Measurements from ENCODE around the gene GPC6.

GRCh38 chr13:93689333-93689732 lies 462.7 kb downstream of the GPC6 start:
- TF ChIP-seq POLR2A (IDR thresholded peaks at IDR 0.05) = no peak
- TF ChIP-seq POLR2AphosphoS5 (IDR thresholded peaks at IDR 0.05) = no peak
